Keratinocyte (primary cell): ENCODE measurements around the gene CDHR1. TPM values are rescaled to one million over a fixed set of nuclear protein-coding genes. Genes with fewer than 3 reads are reported as not detected.

Experiments used
- DNase-seq: peaks from one replicate; pipeline ENCODE4 v3.0.0-alpha.2; 2011; ENCODE audit warnings: low read depth, missing footprints, low spot score
- FAIRE-seq: peaks from 2 replicates; lab custom pipeline; 2011; peaks lifted over from hg19 to GRCh38; lab: Jason Lieb, UNC
- H2AFZ ChIP-seq: 2 replicates; pipeline ENCODE4 v1.6.0; 2012; ENCODE audit warnings: low read length, control low read depth, inconsistent platforms; ENCODE audit not compliant: control insufficient read depth
- H3K27ac ChIP-seq: 2 replicates; pipeline ENCODE4 v1.5.1; 2011; ENCODE audit warnings: low read length; ENCODE audit not compliant: control insufficient read depth, insufficient read depth
- H3K27me3 ChIP-seq: 3 replicates; pipeline ENCODE4 v1.6.0; 2011; ENCODE audit warnings: low read length; ENCODE audit not compliant: control insufficient read depth, insufficient read depth; ENCODE audit errors: extremely low read depth
- H3K36me3 ChIP-seq, 2 experiments: 2 replicates in 1 of 2; 3 replicates in 1 of 2; pipeline ENCODE4 v1.5.1; 2011; ENCODE audit warnings: low read length in 2 of 2, mild to moderate bottlenecking in 1 of 2; ENCODE audit not compliant: control insufficient read depth in 2 of 2, insufficient read depth in 2 of 2; ENCODE audit errors: extremely low read depth in 1 of 2
- H3K4me1 ChIP-seq: 3 replicates; pipeline ENCODE4 v1.5.1; 2011; ENCODE audit warnings: low read length; ENCODE audit not compliant: control insufficient read depth, insufficient read depth; ENCODE audit errors: extremely low read depth
- H3K4me2 ChIP-seq: 3 replicates; pipeline ENCODE4 v1.6.0; 2011; ENCODE audit warnings: low read depth, low read length; ENCODE audit not compliant: control insufficient read depth, insufficient read depth; ENCODE audit errors: extremely low read depth
- H3K4me3 ChIP-seq, 3 experiments: fragments of 200-600 bp in 1 of 3; sonication (generic) in 1 of 3; 2 replicates in 2 of 3; 3 replicates in 1 of 3; pipeline ENCODE4 v1.5.1; 2011 to 2016; ENCODE audit warnings: low read length in 3 of 3, mild to moderate bottlenecking in 3 of 3, control low read depth in 2 of 3, inconsistent platforms in 1 of 3, low read depth in 1 of 3, mixed read lengths in 1 of 3, mixed run types in 1 of 3, moderate library complexity in 1 of 3; ENCODE audit not compliant: control insufficient read depth in 2 of 3, insufficient read depth in 2 of 3; ENCODE audit errors: extremely low read depth in 1 of 3
- H3K79me2 ChIP-seq: 2 replicates; pipeline ENCODE4 v1.6.0; 2012; ENCODE audit warnings: low read length; ENCODE audit not compliant: control insufficient read depth, insufficient read depth
- H3K9ac ChIP-seq: 3 replicates; pipeline ENCODE4 v1.6.0; 2011; ENCODE audit warnings: low read length; ENCODE audit not compliant: control insufficient read depth, insufficient read depth; ENCODE audit errors: extremely low read depth
- H3K9me1 ChIP-seq: 3 replicates; pipeline ENCODE4 v1.6.0; 2011; ENCODE audit warnings: low read length; ENCODE audit not compliant: control insufficient read depth, insufficient read depth; ENCODE audit errors: extremely low read depth
- H3K9me3 ChIP-seq: 2 replicates; pipeline ENCODE4 v1.5.1; 2012; ENCODE audit warnings: low read depth, low read length; ENCODE audit not compliant: control insufficient read depth
- H4K20me1 ChIP-seq: 3 replicates; pipeline ENCODE4 v1.6.0; 2011; ENCODE audit warnings: low read length; ENCODE audit not compliant: control insufficient read depth, insufficient read depth; ENCODE audit errors: extremely low read depth
- CTCF ChIP-seq, 3 experiments: IDR thresholded peaks in 1 of 3; conservative IDR thresholded peaks in 1 of 3; optimal IDR thresholded peaks in 1 of 3; 2 replicates in 2 of 3; 3 replicates in 1 of 3; pipeline versions ENCODE3 to v1.5.1; 2011; ENCODE audit warnings: low read length in 3 of 3, mild to moderate bottlenecking in 3 of 3, moderate library complexity in 2 of 3, control low read depth in 1 of 3, inconsistent platforms in 1 of 3; ENCODE audit not compliant: insufficient read depth in 2 of 3; ENCODE audit errors: extremely low read depth in 1 of 3
- EZH2 ChIP-seq: IDR thresholded peaks from one replicate; pipeline ENCODE4 v1.6.1; 2012; ENCODE audit warnings: inconsistent platforms, mild to moderate bottlenecking, low read length, moderate library complexity
- dilution Hi-C: fragments of 300-500 bp; cut with MboI; formaldehyde crosslinking; loops from one replicate; pipeline ENCODE4 v1.7.0; 2020; ENCODE audit warnings: low sequenced_read_pairs; ENCODE audit not compliant: extremely low pct_ligation_motif_present
- polyA plus RNA-seq, 5 experiments: library from polyadenylated mRNA; depleted of rRNA in 3 of 5; stranded (reverse) in 3 of 5; stranded (forward) in 1 of 5; unstranded in 1 of 5; fragments of >200 nt; gene quantifications; 1 replicate in 1 of 5; 2 replicates in 3 of 5; 3 replicates in 1 of 5; pipeline versions ENCODE4 v1.2.1 to v1.2.3, GENCODE V29; 2011 to 2012; ENCODE audit warnings: missing spikeins in 2 of 5, low read depth in 1 of 5, low replicate concordance in 1 of 5

The CDHR1 gene
- polyA plus RNA-seq, 1 donor (not counting 4 experiments of a cell fraction or from before 2014, with no cell fraction given), result 5.2 TPM

DNA sequence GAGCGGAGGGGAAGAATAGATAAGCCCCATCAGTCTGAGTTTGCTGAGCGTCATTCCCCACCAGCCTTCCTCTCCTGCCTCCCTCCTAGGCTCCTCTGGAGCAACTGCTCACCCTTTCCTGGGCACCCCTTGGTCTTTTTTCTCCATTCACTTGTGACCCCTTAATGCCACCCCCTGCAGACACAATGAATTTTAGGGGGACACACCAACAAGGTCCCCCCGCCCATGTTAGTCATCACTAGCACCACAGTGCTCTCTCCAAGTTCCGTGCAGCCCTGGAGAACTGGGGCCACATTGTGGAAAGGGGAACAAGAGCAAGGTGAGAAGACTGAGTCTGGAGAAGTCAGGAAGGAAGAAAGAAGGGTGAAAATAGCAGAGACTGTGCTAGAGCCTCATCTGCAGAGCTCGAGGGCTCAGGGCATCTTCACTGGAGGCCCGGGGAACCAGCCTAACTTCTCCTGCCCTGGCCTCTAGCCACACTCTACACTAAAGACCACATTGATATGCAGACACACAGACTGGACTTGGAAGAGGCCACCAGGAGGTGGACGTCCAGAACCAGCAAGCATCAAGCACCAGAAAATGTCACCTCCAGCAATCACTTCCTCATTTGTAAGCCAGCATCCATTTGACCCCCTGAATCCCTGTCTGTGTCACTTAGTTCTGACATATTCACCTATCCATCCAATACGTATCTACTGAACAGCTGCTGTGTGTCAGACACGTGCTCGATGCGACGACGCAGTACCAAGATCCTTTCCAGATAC, 68.0 kb downstream of the CDHR1 start:
- Histone ChIP-seq H3K79me2 (no peaks in the 10 kb centered on the region), H3K4me2 (no peak overlapping the region), H3K4me1 (no peaks in the 10 kb centered on the region), H2AFZ (no peak overlapping the region), H3K36me3 (no peaks in the 10 kb centered on the region), H3K9ac (no peak overlapping the region), H3K9me3 (no peaks in the 10 kb centered on the region), H3K4me3 (no peak overlapping the region), H3K27ac (no peak overlapping the region), H4K20me1 (no peaks in the 10 kb centered on the region), H3K27me3 (no peaks in the 10 kb centered on the region), H3K9me1 (no peaks in the 10 kb centered on the region)
- dilution Hi-C loops, result no loop called here
- TF ChIP-seq CTCF (optimal IDR thresholded peaks at IDR 0.05 in 1 of 3, IDR thresholded peaks at IDR 0.05 in 1 of 3, conservative IDR thresholded peaks at IDR 0.05 in 1 of 3; ENCODE audit: extremely low read depth in 1 of 3, insufficient read depth in 2 of 3, low read length in 3 of 3) (no peak), EZH2 (no peak)
- FAIRE-seq (no peak), DNase-seq (no peak)

GRCh38 chr10:84263716-84264115, 69.4 kb downstream of the CDHR1 start:
- Histone ChIP-seq H2AFZ (no peak overlapping the region), H3K4me1 (no peaks in the 10 kb centered on the region), H3K9me3 (no peaks in the 10 kb centered on the region), H3K4me3 (no peak overlapping the region), H3K27ac (no peak overlapping the region), H4K20me1 (no peaks in the 10 kb centered on the region), H3K79me2 (no peaks in the 10 kb centered on the region), H3K27me3 (no peaks in the 10 kb centered on the region), H3K9ac (no peak overlapping the region), H3K9me1 (no peaks in the 10 kb centered on the region), H3K4me2 (no peak overlapping the region), H3K36me3 (no peaks in the 10 kb centered on the region)
- dilution Hi-C loops, result no loop called here
- no peak for DNase-seq
- TF ChIP-seq CTCF (optimal IDR thresholded peaks at IDR 0.05 in 1 of 3, IDR thresholded peaks at IDR 0.05 in 1 of 3, conservative IDR thresholded peaks at IDR 0.05 in 1 of 3; ENCODE audit: extremely low read depth in 1 of 3, insufficient read depth in 2 of 3, low read length in 3 of 3) (no peak), EZH2 (no peak)
- FAIRE-seq, result no peak
